H1 (cell line): ENCODE data around the gene TEX14. TPM values are rescaled to one million over a fixed set of nuclear protein-coding genes. Genes with fewer than 3 reads are reported as not detected.

Experiments
- CEBPB ChIP-seq: IDR thresholded peaks from 2 replicates; pipeline ENCODE4 v1.6.1; 2012; ENCODE audit warnings: low read depth, low read length
- CHD7 ChIP-seq: fragments of 300-600 bp; sonication (generic); IDR thresholded peaks from 2 replicates; pipeline ENCODE4 v1.7.1; 2012; ENCODE audit warnings: low read length, moderate library complexity, mild to moderate bottlenecking, inconsistent platforms; ENCODE audit not compliant: insufficient replicate concordance
- CTCF ChIP-seq, 3 experiments: IDR thresholded peaks; 1 replicate in 2 of 3; 2 replicates in 1 of 3; pipeline versions ENCODE4 v1.5.1 to v1.6.1; 2011; ENCODE audit warnings: low read length in 3 of 3, mild to moderate bottlenecking in 3 of 3, inconsistent platforms in 2 of 3, low read depth in 1 of 3, moderate library complexity in 1 of 3; ENCODE audit not compliant: insufficient read depth in 1 of 3; ENCODE audit errors: control extremely low read depth in 1 of 3
- RAD21 ChIP-seq, 2 experiments: IDR thresholded peaks in 1 of 2; conservative IDR thresholded peaks in 1 of 2; 2 replicates each; pipeline ENCODE4 v1.6.1; 2011; ENCODE audit warnings: low read depth in 2 of 2, low read length in 2 of 2, improper control_type of control experiment in 1 of 2, inconsistent platforms in 1 of 2, mild to moderate bottlenecking in 1 of 2, moderate library complexity in 1 of 2
- SP4 ChIP-seq: IDR thresholded peaks from 2 replicates; pipeline ENCODE4 v1.6.1; 2012; ENCODE audit warnings: low read length, inconsistent platforms
- TAF7 ChIP-seq: optimal IDR thresholded peaks from 2 replicates; pipeline ENCODE3; 2011; ENCODE audit warnings: low read depth, mild to moderate bottlenecking, inconsistent platforms, low read length, moderate library complexity, borderline replicate concordance
- TCF12 ChIP-seq: IDR thresholded peaks from 2 replicates; pipeline ENCODE4 v1.6.1; 2011; ENCODE audit warnings: low read depth, mild to moderate bottlenecking, low read length
- polyA plus RNA-seq, 7 experiments: library from polyadenylated mRNA; depleted of rRNA in 3 of 7; stranded (reverse) in 5 of 7; unstranded in 2 of 7; fragments of >200 nt in 5 of 7; fragments of 200-250 nt in 2 of 7; gene quantifications; 1 replicate in 5 of 7; 2 replicates in 1 of 7; 4 replicates in 1 of 7; pipeline versions ENCODE4 v1.2.1 to v1.2.3, GENCODE V29; 2011 to 2013; ENCODE audit warnings: missing spikeins in 2 of 7, mixed read lengths in 2 of 7
- total RNA-seq: library from RNA; stranded (reverse); fragmentation: NEBNext Ultra II Directional; extraction: Animal tissue kit (Norgen Biotek cat#: 25700); gene quantifications from 2 replicates; pipeline ENCODE4 v1.2.1, GENCODE V29; 2021

The TEX14 gene
- total and polyA plus RNA-seq, 2 of the 8 experiments (the other 6 are each of a cell fraction or from before 2014, with no cell fraction given) = 0.83 to 2.5 TPM

GRCh38 chr17:58730937-58731336 is 39.1 kb upstream of the TEX14 start (continued):
- TF ChIP-seq CHD7 (no peak), TAF7 (no peak), CEBPB (no peak), RAD21 (IDR thresholded peaks at IDR 0.05 in 1 of 2, conservative IDR thresholded peaks at IDR 0.05 in 1 of 2; ENCODE audit: low read depth in 2 of 2, low read length in 2 of 2) (no peak), SP4 (no peak), CTCF (IDR thresholded peaks at IDR 0.05; ENCODE audit: control extremely low read depth in 1 of 3, insufficient read depth in 1 of 3, low read depth in 1 of 3, low read length in 3 of 3) (no peak), TCF12 (no peak)
